Stomach (tissue), 4 donors: ENCODE measurements around the gene MYO9B.

Source experiments
- CTCF ChIP-seq, 7 experiments: fragments of 450-650 bp in 4 of 7; fragments of 200-600 bp in 3 of 7; sonication (generic) in 3 of 7; IDR thresholded peaks; one replicate each; pipeline ENCODE4 v1.5.1; 2016 to 2019; ENCODE audit warnings: antibody characterized with exemption in 7 of 7, control low read depth in 2 of 7, mild to moderate bottlenecking in 1 of 7
- EP300 ChIP-seq: sonication (generic); formaldehyde crosslinking; IDR thresholded peaks from one replicate; pipeline ENCODE4 v1.6.1; 2017; ENCODE audit warnings: antibody characterized with exemption
- POLR2A ChIP-seq, 4 donors: fragments of 450-650 bp; IDR thresholded peaks; one replicate each; pipeline ENCODE4 v1.6.1; 2016; ENCODE audit warnings: antibody characterized with exemption in 4 of 4, control low read depth in 2 of 4, mild to moderate bottlenecking in 1 of 4, moderate library complexity in 1 of 4

- TF ChIP-seq CTCF (IDR thresholded peaks at IDR 0.05) (no peak), POLR2A (IDR thresholded peaks at IDR 0.05) (no peak), EP300 (no peak)
These were observed 156.7 kb downstream of the MYO9B start for GRCh38 chr19:17232258-17232657.
